HG02870 (cell line): Measurements from ENCODE around the gene TMEM242.

Source experiments
- ATAC-seq: cut with Tn5 transposase; IDR thresholded peaks from one replicate; pipeline ENCODE4 v1.9.1; 2021; ENCODE audit warnings: mild to moderate bottlenecking, moderate library complexity; ENCODE audit not compliant: unreplicated experiment

The TMEM242 gene

DNA sequence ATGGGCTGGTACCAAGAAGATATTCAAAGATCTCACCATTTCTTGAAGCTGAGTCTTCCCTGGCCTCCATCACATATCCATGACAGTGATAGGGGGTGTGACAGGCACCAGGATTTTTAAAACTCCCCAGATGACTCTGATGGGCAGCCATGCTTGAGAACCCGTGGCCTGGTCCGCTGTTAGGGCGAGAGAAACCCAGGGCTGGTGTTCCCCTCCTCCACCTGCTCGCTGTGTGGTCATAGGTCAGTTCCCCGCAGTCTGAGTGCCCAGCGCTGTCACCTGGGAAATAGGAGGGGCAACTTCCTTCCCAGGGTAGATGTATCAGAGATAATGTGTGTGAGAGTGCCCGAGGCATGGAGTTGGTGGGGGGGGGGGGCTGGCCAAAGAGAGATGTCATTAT, 50.9 kb downstream of the TMEM242 start:
- ATAC-seq, result no peak

DNA sequence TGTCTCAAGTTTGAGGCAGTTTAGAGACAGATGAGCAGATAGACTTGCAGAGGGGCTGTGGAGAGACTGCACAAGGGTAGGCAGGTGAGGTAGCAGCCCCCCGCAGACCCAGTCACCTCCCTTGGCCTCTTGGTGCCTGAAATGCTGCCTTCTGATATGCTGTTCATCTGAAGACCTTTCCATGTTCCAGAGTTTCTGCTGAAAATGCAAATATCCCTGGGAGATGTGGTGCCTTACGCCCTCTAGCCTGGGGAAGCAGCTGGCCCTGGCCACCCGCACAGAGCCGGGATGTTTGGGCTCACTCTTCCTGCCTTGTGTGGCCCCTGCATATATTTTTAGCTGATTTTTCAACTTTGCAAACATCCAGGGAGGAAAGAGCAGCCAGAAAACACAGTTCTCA, 51.4 kb downstream of the TMEM242 start:
- ATAC-seq, result no peak

DNA sequence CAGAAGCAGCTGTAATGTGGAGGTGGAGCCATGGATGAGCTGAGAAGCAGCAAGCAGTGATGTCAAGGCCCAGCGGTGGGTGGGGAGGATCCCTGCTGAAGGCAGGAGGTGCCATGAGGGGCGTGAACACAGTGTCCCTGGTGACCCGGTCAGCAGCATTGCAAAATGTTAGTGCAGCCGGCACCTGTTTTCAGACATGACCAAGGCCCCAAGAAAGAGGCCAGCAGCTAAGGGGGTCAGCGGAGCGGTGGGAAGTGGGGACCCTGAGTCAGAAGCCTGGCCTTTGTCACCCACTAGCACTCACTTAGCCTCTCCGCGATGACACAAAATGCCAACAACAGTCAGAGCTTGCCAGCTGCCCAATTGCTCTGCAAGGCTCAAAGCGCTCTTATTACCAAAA, 51.9 kb downstream of the TMEM242 start:
- no peak for ATAC-seq

DNA sequence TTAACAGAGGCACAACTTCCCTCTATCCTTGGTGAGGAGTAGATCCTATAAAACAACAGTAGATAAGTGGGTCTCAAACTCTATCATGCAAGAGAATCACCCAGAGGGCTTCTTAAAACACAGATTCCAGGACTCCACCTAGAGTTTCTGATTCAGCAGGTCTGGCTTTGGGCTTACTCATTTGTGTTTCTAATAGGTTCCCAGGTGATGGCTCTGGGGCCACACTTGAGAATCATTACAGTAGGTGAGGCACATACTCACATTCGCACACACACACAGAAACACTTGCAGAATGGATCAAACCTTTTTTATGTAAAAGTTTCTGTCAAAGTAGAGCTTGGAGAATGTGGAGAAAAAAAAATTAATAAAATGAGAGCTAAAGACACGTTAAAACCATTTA, 52.4 kb downstream of the TMEM242 start:
- ATAC-seq, result no peak

DNA sequence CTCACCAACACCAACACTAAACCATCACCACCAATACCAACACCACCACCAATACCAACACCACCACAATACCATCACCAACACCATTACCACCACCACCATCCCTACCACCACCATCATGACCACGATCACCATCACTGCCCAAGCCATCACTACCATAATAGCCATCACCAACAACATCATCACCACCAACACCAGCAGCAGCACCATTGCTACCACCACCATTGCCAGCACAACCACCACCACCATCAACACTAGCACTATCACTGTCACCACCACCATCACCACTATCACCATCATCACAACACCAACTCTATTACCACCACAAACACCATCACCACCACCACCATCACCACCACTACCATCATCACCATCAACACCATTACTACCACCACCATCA, 53.0 kb downstream of the TMEM242 start:
- ATAC-seq, result no peak

DNA sequence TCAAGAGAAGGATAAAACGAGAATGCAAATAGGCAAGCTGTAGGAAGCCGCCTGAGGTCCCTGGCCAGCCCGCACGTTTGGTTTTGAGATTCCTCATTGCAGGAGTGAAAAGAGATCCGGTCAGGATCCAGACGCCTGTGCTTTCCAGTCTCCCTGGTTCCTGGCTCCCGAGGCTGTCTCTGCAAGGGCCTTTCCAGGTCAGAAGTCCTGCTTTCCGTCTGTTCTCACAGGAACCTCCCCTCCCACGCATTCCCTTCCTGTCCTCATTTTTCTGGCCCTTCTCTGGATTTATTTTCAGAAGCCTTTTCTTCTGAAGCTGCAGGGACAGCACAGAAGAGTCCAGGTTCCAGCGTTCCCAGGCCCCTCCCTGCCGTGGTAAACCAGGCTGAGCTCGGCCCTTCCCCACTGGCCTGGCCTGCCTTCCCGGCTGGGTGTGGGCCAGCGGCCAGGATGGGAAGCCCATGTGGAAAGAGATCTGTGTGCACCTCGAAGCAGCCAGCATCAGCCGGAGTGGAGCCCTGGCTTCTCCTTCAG, 54.0 kb downstream of the TMEM242 start:
- no peak for ATAC-seq

DNA sequence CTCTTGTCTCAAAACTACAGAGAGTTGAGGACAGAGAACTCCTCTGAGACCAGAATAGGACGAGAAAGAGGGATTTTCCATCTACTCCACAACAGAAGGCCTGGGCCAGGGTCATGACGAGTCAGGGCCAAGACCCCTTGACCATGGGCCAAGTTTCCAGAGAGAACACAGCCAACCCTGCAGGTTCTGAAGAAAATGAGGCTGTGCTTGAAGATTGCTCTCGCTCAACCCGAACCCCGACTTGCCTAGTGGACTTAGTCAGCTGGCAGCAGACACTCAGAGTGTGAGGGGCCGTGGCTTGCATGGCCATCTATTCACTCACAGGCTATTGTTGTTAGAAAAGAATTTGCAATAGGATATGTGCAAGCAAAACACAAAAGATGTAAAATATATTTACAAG, 54.5 kb downstream of the TMEM242 start:
- ATAC-seq, result no peak

DNA sequence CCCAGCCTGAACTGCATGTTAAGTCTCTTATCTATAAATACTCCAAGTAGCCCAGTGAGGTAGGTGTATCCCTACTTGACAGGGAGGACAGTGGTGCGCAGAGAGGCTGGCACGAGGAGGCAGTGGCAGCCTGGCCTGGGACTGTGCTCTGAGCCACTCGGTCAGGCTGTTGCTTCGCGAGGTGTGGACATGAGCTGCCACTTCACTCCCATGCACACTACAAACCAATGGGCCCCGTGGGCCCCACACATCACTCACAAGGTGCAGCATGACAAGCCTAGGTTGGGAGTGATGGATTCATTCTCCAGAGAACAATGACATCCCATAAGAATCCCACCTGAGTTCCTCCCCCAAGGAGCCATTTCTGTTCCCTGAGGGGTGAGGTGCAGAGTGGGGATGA, 54.9 kb downstream of the TMEM242 start:
- no peak for ATAC-seq

DNA sequence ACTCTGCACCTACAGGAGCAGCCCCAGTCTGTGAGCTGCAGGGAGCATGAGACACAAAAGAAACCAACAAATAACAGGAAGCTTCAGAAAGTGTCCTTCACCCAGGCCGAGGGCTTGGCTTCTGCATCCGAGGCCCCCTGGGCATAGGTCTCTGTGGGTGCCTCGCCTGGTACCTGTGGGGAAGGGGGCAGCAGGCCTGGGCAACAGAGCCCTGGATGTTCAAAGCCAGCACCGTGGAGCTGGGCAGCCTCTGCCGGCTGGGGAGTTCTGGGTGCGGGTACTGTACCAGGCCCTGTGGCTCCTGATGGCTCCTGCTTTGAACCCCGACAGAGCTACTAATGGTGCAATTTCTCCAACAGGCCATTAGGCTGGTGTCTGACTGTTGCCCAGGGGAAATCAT, 55.7 kb downstream of the TMEM242 start:
- ATAC-seq, result no peak

DNA sequence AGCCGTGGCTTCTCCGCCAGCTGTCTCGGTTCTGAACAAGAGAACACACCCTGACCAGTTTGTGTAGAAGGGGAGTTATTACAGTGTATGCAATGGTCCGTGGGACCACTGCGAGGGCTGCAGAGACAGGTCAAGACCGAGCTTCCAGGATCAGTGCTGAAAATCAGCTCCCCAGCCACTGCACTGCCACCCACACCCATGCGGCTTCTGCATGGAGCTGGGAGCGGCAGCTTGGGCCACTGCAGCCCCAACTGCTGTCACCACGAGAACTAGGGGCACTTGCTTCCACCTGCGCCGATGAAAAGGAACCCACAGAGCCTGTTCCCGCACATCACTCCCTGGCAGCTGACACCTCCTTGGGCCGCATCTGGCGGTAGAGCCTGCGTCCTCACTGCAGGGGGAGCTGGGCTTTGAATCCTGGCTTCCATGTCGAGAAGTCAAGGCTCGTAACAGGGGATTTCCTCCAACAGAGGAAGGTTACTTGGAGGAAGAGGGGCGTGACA, 56.2 kb downstream of the TMEM242 start:
- no peak for ATAC-seq

DNA sequence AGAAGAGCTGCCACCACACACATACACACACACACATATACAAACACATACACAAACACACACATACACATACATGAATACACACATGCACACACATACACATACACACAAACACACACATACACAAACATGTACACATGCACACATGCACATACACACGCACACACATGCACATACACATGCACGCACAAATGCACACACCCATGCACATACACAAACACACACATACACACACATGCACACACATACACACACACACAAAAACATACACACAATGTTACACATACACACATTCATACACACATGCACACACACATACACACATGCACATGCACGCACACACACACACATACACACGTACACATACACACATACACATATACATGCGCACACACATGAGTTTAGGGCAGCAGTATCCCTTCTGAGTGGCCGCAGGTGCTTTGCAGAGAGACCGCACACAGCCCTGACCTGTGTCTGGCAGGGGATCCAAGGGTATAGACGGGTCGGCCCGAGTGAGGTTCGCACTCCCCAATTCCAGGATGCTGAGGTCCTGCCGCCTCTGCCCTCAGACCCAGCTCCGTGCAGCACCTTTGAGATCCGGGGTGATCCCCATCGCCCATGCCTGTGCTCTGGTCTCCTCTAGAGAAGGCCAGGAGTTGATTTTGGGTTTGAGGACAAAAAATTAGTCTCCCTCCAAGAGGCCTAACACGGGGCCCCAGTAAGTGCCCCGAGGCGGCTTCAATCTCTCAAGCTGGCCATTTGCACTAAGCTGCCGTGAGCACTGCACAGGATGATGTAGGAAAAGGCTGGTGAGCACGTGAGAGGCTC, 56.8 kb downstream of the TMEM242 start:
- no peak for ATAC-seq

DNA sequence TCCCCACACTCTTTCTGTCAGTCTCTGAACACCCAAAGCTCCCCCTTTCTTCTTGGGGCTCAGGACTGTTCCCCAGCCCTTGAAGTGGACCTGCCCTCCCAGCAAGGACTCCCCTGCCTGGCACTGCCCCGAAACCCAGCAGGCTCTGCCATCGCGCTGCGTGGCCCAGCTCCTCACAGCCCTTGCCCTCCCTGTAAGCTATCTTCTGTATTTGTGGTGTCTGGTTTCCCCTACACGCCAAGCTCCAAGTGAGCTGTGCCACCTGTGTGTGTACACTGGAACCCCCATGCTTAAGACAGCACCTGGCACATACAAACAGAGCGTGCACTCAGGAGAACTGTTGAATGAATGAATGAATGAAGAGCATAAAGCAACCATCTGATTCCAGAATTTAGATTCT, 57.7 kb downstream of the TMEM242 start:
- no peak for ATAC-seq

DNA sequence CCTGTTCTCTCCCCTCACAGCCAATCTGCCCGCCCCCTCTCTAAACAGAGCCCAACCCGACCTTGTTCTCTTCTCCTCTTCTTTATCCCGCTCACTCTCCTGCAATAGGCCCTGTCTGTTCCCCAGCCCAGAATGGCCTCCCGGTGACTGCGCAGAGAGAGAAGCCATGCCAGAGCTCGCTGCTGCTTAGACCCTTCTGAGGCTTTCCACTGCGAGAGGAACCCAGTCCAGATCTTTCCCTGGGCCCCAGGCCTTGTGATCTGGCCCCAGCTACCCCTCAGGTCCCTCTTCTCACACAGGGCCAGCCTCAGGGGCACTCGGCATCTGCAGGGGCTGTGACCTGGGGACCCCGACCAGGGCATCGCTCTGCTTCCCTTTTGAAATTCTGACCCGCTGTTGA, 58.1 kb downstream of the TMEM242 start:
- ATAC-seq, result no peak

DNA sequence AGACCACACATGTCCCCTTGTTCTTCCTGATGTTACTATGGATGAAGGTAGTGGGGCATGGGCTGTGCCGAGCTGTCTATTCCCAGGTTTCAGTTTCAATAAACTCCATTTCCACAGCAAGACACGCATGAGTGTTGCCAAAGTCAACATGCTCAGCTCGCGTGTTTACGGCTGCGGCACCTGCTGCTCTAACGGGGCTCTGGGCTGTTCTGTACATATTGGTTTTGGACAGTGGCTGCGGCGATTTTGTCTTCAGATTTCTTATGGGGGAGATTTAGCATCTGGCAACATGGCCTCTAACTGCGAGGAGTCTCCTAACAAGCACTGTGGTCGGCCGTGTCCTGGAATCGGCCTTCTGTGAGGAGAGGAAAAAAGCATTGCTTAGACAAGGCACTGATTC, 58.6 kb downstream of the TMEM242 start:
- no peak for ATAC-seq

DNA sequence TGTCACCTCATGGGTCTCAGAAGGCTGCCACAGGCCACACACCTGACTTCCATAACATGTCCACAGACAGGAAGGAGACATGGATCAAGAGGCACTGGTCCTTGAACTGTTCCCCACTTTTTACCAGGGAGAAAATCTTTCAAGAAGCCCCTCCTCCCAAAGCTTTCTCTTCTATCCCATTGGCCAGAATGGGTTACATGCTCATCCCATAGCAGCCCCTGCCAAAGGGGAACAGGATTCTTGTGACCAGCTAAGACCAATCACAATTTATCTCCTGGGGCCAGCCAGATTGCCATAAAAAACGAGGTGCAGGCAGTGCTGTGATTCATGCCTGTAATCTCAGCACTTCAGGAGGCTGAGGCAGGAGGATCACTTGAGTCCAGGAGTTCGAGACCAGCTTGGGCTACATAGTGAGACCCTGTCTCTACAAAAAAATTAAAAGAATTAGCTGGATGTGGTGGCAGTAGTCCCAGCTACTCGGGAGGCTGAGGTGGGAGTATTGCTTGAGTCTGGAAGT, 59.4 kb downstream of the TMEM242 start:
- ATAC-seq, result no peak

DNA sequence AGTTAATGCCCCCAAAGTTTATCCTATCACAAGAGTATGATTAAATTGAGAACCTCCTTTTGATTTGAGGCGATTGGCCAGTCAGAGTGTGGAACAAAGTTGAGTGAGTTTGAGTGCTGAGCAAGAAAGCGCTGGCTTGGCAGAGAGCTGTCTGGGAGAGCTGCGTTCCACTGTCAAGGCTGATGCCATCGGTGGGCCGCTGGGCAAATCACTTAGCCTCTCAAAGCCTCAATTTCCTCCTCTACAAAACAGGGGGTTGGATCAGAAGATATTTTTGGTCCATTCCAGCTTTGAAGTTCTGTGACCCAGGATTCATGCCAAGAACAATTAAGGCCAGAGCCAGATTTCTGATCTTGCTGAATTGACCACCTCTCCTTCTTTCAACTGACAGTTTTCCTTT, 60.2 kb downstream of the TMEM242 start:
- ATAC-seq, result no peak

DNA sequence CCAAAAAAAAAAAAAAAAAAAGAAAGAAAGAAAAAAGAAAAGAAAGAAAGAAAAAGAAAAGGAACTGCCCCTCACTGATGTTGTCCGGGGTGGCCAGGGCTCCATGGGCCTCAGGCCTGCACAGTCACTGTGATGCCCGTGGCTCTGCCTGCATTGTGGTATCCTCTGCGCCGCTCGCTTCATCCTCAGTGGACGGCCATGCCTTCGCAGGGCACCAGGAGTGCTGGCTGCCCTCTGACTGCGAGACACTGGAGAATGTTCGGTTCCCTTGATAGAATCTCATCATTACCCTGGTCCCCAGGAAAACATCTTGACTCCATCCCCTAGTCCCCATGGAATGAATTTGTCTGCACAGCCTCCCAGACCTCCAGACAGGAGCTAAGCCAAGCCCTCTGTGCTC, 61.7 kb downstream of the TMEM242 start:
- ATAC-seq, result no peak

DNA sequence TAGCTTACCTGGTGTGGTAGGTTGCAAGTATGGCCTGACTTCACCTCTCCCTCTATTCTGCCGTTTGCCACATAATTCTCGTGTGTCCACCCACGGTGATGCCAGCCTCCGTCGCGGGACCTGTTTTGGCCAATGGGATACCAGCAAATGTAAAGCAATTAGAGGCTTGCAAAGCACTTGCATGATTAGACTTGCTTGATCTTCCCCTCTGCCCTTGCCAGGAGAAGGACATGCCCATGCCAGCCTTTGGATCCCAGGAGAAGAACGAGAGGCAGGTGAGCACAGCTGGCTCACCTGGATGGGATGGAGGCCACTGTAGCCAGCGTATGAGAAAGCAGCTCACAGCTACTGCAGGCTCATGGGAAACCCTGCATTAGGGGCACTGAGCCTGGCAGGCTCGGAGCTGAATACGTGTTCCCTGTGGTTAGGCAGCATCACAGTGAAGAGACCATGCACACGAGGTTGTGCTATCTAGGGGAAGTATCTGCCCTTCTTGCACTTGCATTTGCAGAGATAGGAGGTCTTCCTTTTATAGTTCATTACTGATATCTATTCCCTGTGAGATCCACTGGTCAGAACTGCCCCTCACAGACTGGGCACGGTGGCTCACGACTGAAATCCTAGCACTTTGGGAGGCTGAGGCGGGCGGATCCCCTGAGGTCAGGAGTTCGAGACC, 62.4 kb downstream of the TMEM242 start:
- no peak for ATAC-seq

DNA sequence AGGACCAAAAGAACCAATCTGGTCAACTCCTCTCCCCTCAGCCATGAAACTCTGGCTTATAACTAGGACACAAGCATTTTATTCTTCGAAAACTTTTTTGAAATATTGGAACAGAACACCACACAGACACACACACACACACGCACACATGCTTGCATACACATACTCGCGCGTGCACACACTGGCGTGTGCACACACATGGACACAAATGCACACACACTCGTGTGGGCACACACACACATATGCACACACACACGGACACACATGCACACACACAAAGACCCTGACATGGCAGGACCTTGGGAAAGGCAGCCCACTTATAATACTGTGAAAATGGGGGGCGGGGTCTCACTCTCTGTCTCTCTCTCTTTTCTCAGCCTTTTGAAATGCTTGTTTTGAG, 63.9 kb downstream of the TMEM242 start:
- no peak for ATAC-seq

DNA sequence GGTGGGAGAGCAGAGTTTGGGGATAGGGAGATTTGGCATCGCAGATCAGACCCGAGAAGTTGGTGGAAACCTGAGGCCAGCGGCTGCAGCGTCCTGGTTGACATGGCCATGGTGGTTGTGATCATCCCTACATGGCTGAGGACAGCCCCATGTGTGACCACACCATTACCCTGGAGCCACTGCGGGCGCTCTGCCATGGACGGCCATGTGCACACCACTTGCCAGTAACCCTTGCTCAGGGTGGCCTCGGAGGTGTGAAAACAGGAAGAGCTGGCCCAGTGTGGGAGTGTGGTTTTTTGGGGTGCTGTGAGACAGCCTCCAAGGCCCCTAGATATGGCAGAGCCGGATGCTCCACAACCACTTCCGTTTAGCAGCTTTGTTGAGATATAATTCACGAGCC, 64.4 kb downstream of the TMEM242 start:
- no peak for ATAC-seq

DNA sequence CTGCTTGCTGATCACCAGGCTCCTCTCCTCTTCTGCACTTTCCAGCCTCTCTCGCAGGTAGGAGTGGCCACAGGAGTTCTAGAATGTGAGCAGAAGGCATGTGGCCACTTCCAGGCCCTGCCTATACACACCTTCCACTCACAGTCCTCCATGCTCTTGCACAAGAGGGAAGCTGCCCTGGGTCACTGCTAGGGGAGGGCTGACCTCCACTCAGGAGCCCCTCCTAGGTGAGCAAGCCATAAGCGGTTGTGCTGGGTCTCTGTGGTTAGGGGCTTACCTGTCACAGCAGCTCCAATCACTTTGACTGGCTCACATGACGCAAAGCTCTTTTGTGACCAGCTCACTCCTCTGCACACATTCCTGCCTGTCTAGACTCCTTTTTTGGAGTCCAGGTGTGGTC, 68.2 kb downstream of the TMEM242 start:
- ATAC-seq, result no peak

DNA sequence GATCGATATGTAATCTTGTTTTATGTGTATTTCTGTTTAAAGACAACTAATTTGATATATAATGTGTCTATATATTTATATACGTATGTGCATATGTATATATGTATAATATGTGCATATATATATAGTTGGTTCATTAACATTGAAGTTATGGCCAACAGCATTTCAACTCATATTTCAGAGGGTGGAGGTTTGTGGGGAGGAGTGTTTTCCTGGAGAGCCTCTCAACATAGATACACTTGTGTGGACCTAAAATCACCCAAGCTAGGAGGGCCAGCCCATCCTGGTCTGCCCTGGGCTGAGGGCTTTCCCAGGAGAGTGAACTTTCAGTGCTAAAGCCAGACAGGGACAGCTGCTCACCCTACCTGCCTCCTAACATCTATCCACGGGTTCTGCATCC, 68.8 kb downstream of the TMEM242 start:
- ATAC-seq, result no peak
